GM21786 (cell line): ENCODE data around the gene PARD3B.

Experiments used
- ATAC-seq: cut with Tn5 transposase; IDR thresholded peaks from one replicate; pipeline ENCODE4 v1.9.1; 2021; ENCODE audit not compliant: unreplicated experiment

PARD3B gene

DNA sequence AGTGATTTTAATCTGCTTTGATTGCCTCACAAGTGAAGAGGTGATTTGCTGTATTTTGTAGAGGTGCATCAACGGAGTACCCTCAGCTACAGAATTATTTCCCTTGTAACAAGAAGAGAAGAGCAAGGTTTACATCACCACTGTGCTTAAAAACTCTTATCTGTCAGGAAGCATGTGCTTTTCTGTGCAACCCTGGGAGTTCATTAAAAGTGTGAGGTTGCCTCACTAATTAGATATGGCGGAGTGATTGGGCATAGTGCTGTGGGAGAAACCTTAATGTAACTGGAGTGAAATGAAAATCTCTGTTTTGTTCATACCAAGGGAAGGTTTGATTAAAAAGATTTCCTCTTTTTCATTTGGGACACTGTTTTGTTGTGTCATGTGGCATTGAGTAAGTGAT lies 544.7 kb downstream of the PARD3B start:
- ATAC-seq = no peak

DNA sequence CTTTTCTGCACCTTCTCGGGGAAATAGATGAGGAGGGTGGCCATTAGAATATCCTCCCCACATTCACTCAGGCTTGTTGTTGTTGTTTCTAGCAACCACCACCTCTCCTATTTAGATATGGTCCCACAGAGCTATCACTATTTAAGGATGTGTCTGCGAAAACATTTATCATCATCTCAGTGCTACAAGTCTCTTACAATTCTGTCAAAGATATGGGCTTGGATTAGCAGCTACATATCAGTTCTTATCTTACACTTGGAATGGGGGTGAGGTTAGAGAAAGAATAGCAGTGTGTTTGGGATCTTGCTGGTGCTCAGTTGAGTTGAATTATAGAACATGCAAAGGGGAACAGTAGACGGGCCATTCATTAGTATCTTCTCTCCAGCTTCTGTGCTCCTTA lies 546.1 kb downstream of the PARD3B start:
- no peak for ATAC-seq

DNA sequence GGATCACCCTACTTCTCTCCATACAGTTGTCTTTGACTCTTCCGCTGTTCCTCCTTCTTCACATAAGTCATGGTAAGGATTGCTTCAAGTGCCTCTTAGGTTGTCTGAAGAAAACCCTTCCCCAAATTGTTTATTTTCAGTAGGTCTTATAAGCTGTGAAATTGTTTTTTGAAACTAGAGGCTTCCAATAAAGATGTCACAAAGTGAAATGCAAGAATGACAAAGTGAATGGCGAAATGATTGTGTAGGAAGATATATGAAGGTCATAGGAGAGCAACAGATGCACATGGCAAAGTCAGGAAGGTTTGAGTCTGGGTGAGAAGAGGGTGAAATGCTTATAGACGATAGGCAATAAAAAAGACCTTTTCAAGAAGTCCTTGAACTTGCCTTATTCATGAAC lies 548.8 kb downstream of the PARD3B start:
- no peak for ATAC-seq

DNA sequence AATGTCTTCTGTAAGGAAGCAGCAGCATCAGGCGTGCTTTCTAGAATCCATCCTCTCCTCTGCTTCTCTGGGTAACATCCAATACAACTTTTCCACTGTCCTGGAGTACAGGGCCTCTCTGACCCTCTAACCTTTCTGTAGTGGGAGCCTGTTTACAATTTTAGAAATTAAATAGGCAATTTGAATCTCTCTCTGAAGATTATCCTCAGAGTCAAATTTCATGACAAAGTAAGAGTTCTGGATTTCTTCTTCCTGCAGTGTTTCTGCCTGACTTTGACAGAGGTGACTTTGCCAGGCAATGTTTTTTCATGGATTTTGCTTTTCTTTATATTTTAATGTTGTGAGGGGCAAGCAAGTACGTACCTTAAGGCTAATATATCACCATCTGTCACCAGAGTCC lies 558.4 kb downstream of the PARD3B start:
- no peak for ATAC-seq

DNA sequence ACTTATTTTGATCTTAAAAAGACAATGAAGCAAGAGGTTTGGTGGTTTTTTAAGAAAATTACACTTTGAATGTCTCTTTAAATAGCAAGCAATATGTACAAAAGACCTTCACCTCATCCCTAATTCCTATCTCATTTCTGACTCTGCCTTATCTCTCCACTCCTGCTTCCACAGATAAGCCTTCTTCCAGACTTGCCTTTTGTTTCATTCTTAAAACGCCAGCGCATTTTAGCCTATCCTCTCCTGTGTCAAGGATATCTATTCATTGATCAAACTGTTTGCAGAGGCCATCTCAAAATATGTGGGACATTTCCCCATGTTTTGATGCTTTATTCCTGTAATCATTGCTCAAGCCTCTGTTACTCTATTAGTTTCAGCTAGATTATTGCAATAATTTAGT lies 562.5 kb downstream of the PARD3B start:
- no peak for ATAC-seq

DNA sequence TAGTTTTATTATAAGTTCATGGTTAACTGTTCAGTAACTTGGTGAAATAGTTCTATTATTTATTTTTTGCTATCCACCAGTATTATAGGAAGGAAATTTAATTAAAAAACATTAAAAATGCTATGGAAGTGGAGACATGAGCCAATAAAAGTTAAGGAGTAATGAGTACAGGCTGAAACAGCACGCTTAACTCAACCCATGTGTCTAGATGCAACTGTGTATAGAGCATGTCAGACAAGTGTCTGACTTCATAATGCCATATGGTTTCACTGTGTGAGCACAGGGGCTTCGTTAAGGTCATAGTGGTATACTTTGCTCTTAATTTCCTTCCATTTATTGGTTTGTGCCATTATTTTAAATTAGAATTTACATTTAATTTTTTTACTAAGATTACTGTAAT lies 570.2 kb downstream of the PARD3B start:
- ATAC-seq = no peak

DNA sequence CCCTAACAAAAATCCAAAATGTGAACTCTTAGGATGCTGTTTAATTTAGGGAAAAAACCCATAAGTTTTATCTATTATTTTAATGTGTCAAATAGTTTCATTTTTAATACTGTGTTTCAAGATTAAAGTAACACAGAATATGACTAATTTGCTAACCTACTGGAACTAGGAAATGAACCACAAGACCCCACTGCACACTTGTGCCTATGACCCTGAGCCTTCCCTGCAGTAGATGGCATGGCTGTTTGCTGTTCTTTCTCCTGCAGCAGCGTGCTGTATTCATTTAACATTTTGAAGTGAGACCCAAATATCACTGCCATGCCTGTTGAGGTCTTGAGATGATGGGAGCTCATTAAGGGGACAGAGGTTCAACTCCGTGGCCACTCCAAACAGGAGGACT lies 571.9 kb downstream of the PARD3B start:
- ATAC-seq = no peak

DNA sequence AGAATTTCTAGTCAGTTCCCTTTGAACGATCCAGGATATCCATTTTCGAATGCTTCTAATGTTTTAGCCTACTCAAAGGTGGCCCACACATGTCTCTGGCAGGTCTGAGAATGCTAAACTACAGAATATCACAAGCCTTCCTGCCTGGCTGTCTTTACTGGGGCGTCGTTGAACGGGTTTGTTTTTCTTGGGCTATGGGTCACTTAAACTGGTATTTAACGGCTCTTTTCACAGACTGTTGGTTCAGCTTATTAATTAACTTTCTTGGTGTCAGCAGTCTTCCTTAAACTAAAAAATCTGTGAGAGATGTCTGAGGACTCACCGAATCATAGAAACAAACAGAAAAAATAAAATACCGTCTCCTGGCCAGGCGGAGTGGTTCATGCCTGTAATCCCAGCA lies 573.9 kb downstream of the PARD3B start:
- no peak for ATAC-seq

DNA sequence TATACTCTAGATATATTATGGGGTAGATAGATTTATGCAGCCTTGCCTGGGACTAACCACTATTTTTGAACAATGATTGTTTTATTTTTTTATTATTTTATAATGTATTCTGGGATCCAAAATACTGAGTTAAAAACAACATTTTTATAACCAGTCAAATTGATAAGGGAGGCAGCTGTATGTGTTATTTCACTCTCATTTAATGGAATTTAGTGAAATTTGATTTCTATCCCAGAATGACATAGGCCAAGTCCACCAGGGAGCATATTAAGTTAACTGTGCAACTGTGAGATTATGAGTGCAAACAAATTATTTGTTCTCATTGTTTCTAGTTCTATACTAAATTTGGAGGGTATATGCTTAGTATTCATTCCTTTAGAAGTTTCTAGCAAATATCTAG lies 583.5 kb downstream of the PARD3B start:
- no peak for ATAC-seq

DNA sequence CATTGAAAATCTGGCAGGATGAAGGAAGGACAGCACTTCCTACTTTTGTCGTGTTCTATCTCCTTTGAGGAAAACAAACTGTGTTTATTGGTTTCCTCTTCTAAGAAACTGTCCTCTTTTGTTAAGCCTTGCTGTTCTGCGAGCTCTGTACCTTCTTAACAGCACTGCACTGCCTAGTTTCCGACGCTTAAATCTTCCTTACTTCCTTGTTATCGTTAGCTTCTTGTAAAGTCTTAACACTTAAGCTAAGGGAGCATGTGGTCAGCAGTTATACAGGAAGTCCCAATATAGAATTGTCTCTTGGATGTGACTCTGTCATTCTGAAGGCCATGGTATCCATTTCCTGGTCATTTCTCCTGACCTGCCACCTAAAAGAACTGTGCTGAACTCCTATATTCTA lies 584.3 kb downstream of the PARD3B start:
- ATAC-seq = no peak

DNA sequence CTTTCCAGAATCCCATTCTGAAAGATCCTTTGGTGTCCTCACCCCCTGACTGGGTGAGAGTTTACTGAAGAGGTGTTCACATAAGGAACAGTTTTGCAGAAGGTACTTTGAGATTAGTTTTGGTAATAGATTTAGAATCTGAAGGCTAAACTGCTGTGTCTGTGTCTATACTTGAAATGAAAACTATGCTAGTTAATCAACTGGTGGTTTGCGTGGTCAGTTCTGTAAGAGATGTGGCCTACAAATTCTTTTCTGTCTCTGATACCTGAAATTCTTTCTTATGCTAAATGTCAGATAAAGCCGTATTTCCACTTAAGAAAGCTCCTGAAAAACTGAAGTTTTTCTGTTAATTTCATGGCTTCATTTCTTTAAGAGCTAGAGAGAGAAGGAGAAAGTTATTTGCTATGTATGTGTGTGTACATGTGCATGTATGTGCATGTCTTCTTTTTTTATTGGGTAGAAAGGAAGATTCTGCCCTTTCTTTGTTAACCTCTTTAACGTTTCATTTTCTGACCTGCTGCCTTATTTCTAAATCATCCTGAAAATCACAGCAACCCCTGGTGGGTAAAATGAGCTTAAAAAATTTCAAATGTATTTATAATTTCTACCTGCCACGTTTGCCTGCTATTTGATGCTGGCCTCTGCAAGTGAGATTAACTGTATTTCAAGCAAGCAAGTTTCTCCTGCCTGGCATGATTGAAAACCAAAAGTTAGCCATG lies 585.0 kb downstream of the PARD3B start:
- no peak for ATAC-seq

DNA sequence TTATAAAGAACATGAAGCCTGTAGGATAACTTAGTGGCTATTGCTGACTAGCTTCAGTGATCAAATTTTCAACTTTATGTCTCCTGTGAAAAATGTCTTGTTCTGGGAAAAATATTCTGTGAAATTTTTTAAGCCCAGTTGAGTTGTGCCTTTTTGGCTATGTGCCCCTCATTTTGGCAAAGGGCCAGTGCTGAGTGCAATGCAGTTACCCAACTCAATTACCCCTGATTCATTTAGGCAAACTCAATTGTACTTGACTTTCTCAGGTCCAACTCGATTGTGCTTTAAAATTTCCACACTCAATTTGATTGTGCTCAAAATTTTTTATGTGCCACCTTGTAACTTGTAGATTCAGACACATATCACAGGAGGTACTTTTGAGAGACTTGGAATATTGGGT lies 588.3 kb downstream of the PARD3B start:
- no peak for ATAC-seq

DNA sequence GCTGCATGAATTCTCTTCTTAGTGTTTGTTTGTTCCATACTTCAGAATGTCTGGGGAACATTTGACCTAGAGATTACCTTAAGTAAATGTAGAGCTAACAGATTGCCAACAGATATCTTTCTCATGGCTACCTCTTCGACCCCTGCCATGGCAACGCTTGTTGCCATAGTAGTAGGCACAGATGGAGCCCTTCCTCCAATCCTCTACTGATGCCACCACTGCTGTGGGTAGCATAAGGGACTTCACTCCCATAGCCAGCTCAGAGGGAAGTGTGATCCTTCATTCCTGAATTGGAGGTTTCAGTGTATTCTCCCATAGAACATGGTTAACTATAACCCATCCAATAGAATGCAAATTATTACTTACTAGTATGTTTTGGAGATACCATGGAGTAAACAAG lies 593.5 kb downstream of the PARD3B start:
- ATAC-seq = no peak

DNA sequence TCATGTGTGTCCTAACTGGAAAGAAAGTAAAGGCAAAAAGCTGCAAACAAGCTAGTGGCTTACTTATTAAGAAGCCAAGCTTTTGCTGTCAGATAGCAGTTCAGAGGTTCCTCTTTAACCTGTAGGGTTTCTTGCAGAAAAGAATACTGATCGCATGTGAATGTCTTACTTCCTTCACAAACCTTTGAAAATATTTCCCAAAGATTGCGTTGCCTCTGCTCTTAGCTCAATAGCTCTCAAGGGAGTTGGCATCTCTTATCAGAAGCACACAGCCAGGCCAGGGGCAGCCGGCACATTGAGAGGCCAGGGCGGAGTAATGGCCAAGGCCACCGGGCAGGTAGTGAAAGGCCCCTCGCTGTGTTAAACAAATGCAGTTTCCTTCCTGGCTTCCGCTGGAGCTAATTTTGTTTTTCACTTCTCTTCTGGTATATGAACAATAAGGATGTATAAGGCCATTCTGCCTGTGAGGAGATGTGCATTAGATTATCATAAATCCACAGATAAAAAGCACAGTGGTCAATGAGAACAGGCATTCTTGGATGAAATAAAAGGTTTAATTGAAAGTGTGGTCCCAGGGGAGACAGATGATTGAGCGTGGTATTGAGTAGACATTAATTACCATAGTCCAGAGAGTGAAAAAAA lies 594.7 kb downstream of the PARD3B start:
- ATAC-seq = no peak

DNA sequence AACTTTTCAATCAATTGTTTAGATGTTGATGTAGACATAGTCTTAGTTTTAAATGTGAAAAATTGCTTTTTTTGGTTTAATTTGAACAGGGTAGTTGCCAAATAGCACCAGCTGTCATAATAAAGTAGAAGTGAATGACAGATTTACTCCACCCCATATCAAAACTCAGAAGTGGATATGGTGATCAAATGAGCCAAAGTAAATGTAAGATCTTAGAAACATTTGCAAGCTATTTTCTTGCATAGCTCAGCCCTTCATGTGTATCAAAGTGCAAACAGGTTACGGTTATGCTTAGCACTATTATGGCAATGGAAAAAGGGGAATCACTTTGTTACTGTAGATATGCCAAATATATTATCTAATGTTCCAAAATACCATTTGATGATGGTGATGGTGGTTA lies 596.1 kb downstream of the PARD3B start:
- ATAC-seq = no peak

DNA sequence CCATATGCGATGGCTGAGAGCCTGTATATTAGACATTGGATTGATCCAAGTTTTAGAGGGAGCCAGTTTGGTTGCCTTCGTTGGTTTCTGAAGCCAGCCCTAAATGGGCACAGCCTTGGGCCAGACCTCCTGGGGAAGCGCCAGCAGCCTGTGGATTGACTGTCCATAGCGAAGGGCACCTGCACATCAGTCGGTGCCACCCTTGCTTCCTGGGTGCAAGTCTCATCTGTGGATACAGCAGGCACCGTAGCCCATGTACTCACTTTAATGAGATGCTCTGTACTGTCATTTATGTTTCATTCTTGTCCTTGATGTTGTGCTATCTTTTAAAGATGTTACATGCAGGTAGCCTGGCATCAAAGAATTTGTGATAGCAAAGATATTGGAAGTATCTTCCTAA lies 600.6 kb downstream of the PARD3B start:
- ATAC-seq = no peak

DNA sequence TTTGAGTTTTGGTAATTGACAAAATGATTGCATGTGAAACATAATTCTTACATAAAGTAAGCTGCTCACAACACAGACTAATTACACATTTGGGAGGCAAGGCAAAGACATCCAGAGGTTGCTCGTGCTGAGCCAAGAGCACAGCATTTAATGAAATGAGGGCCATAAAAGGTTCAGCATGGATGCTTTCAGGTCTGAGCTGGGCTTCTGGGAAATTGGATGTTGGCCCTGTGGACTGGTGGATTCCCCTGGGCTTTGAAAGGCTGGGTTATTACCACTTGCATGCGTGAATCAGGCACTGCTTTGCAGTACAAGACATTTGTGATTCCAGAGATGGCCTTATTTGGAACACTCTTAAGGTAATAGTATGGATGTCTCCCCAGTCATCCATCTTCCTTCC lies 603.5 kb downstream of the PARD3B start:
- no peak for ATAC-seq

DNA sequence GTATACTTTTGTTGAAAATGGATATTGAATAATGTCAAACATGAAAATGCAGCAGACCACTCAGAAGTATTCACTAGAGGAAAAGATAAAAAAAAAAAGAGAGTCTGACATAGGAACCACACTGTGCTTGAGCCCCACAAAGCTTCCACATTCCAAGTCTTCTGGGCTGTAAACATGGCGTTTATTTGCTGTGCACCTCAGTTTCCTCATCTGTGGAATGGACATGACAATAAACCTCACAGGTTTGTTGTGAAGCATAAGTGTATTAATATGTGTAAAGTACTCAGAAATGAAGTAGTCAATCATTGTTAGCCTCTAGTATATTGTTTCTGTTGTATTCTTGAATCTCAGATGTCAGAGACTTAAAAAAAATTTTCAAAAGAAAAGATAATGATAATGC lies 611.2 kb downstream of the PARD3B start:
- no peak for ATAC-seq

DNA sequence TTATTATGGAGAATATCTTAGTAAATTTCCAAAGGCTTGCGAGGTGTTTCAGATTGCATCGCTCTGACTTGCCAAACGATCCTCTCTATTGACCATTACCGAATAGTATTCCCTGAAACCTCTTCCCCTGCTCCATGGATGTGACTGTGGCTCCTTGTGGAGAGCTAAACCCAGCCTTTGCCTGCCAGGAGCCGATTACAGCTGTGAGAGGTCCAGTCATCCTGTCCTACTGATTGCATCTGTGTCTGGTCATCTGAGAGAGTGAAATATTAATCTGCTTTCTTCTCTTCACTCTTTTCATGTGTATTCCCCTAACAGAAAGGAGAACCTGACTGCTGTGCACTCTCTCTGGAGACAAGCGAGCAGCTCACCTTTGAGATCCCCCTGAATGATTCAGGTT lies 613.1 kb downstream of the PARD3B start:
- no peak for ATAC-seq

DNA sequence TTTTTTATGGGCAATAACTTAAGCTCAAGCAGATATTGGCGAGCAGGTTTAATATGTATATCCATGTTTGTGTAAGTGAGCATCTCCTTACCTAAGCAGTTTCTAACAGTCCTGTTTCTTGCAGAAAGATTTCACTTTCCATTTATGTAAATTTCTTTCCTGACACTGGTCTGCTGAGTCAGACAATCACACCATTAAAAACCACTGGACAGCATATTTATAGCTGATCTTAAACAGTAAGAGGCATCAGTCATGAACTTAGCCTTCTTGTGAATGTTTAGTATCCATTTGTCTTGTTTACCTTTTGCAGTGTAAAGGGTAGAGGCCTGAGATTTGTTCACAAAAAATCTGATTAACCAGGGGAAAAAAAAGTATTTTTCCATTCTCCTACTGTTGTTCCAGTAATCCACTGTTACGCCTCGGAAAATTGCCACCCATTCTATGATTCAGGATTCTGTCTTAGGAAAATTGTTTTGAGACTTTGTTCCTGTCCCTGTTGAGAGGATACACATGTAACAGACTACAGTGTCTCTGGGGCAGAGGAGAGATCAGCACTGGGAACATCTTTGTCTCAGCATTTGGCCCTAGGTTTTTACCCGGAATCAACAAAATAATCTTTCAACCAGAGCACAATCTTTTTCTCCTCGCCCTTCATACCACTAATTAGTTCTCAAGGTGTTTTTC lies 616.0 kb downstream of the PARD3B start:
- no peak for ATAC-seq

DNA sequence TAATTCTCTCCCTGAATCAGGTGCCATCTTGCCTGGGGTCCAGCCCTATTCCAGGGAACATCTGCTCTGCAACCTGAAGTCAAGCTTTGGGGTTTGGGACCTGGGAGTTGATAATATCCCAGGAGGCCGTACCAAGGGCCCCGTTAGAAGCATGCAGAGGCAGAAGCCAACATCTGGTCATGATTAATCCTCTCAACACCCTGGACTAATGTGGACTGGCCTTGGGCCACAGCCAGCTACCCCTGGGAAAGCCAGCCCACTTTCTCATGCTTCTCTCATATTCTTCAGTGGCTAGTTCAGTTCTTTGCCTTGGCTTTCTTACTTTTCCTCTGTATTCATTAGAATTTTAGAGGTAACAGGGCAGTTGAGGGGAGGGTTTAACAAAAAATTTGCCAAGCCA lies 621.5 kb downstream of the PARD3B start:
- no peak for ATAC-seq

DNA sequence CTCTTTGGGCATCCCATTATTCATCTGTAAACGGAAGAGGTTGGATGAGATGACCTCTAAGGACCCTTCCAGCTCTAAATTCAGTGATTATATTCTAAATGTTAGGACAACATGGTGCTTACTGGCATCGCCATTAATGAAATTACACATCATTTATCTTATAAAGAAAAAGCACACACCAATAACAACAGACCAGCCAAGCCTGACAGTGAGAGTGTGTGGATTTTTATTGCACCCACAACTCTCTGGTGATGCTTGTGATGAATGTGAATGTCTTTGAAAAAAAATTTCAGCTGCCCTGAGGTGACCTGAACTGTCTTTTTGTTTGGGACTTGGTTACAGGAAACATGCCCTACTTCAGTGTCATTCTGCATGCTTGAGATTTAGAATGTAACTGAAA lies 623.7 kb downstream of the PARD3B start:
- no peak for ATAC-seq

DNA sequence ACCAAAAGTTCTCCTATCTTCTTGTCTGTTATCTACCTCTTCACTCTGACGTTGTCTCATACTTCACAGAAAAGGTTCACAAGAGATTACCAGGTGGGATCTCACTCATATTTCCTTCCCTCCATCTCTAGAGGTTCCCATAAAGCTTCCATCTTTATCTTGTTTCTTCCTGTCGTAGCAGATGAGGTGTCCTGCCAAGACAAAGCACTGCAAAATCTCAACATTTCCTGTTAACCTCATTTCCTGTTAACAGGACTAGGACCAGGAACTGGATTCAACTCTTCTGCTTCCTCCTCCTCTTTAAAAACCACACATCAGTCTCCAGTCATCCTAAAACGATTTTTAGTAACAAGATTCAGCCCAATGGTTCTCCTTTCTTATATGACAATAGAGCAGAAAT lies 624.2 kb downstream of the PARD3B start:
- no peak for ATAC-seq
